HFFc6 (cell line): Measurements from ENCODE around the gene UBE2K. TPM values are rescaled to one million over a fixed set of nuclear protein-coding genes. Genes with fewer than 3 reads are reported as not detected.
A peak's percentile ranks its signal among the peaks of the same experiment; 100 is the strongest.
"Not testable (repeated sequence)": the region's sequence is repeated elsewhere in the genome, so short reads cannot be mapped to it uniquely, and the experiment has no call there.

Source experiments
- DNase-seq: peaks from one replicate; pipeline ENCODE4 v3.0.0-alpha.2; 2018
- H3K27ac Mint-ChIP-seq: 2 replicates; pipeline ENCODE4 v1.8.0; 2020; ENCODE audit warnings: mild to moderate bottlenecking, mixed read lengths
- H3K27me3 Mint-ChIP-seq: 2 replicates; pipeline ENCODE4 v1.8.0; 2021; ENCODE audit warnings: mild to moderate bottlenecking, moderate library complexity, mixed read lengths; ENCODE audit not compliant: insufficient read depth
- H3K36me3 Mint-ChIP-seq: 2 replicates; pipeline ENCODE4 v1.8.0; 2021; ENCODE audit warnings: low read depth, mixed read lengths
- H3K4me1 Mint-ChIP-seq: 2 replicates; pipeline ENCODE4 v1.8.0; 2020; ENCODE audit warnings: low read depth, mixed read lengths
- H3K4me3 Mint-ChIP-seq: 2 replicates; pipeline ENCODE4 v1.8.0; 2020; ENCODE audit warnings: mild to moderate bottlenecking, moderate library complexity, mixed read lengths
- H3K9me3 Mint-ChIP-seq: 2 replicates; pipeline ENCODE4 v1.8.0; 2020; ENCODE audit warnings: mild to moderate bottlenecking, mixed read lengths
- total RNA-seq, 6 experiments: library from RNA; stranded (reverse); fragmentation: NEBNext Ultra II Directional; extraction: Animal tissue kit (Norgen Biotek cat#: 25700); gene quantifications; 2 replicates in 1 of 6; 3 replicates in 5 of 6; pipeline ENCODE4 v1.2.3, GENCODE V29; 2021
- TF ChIP-seq, protein P1 (sequence below): fragments of 200-600 bp; sonication (generic); IDR thresholded peaks from 2 replicates; pipeline ENCODE4 v1.5.0; 2021; ENCODE audit warnings: antibody characterized with exemption, mild to moderate bottlenecking

The UBE2K gene
- total RNA-seq, 6 experiments from 2014 or later, result 84.8 to 104 (median 90.6) TPM

DNA sequence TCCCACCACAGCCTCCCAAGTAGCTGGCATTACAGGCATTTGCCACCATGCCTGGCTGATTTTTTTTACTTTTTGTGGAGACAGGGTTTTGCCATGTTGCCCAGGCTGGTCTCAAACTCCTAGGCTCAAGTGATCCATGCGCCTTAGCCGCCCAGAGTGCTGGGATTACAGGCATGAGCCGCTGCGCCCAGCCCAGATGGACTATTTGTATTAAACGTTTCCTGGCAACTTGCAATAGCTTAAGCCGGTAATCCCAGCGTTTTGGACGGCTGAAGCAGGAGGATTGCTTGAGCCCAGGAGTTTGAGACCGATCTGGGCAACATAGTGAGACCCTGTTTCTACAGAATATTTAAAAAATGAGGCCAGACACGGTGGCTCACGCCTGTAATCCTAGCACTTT, 18.4 kb downstream of the UBE2K start:
- peaks cover 26% of the 10 kb centered on the region for H3K36me3 Mint-ChIP-seq
- H3K27ac Mint-ChIP-seq, result no peak overlapping the region
- no peak overlapping the region for H3K4me3 Mint-ChIP-seq
- H3K27me3 Mint-ChIP-seq, result no peaks in the 10 kb centered on the region; the same call in 1 of the 2 replicates
- DNase-seq, result no peak
- H3K4me1 Mint-ChIP-seq, result peaks cover 41% of the 10 kb centered on the region
- TF ChIP-seq, protein P1, sequence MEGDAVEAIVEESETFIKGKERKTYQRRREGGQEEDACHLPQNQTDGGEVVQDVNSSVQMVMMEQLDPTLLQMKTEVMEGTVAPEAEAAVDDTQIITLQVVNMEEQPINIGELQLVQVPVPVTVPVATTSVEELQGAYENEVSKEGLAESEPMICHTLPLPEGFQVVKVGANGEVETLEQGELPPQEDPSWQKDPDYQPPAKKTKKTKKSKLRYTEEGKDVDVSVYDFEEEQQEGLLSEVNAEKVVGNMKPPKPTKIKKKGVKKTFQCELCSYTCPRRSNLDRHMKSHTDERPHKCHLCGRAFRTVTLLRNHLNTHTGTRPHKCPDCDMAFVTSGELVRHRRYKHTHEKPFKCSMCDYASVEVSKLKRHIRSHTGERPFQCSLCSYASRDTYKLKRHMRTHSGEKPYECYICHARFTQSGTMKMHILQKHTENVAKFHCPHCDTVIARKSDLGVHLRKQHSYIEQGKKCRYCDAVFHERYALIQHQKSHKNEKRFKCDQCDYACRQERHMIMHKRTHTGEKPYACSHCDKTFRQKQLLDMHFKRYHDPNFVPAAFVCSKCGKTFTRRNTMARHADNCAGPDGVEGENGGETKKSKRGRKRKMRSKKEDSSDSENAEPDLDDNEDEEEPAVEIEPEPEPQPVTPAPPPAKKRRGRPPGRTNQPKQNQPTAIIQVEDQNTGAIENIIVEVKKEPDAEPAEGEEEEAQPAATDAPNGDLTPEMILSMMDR, result no peak
- no peaks in the 10 kb centered on the region for H3K9me3 Mint-ChIP-seq

DNA sequence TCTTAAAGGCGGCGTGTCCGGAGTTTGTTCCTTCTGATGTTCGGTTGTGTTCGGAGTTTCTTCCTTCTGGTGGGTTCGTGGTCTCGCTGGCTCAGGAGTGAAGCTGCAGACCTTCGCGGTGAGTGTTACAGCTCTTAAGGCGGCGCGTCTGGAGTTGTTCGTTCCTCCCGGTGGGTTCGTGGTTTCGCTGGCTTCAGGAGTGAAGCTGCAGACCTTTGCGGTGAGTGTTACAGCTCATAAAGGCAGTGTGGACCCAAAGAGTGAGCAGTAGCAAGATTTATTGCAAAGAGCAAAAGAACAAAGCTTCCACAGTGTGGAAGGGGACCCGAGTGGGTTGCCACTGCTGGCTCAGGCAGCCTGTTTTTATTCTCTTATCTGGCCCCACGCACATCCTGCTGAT, 19.8 kb downstream of the UBE2K start:
- not testable (repeated sequence) for DNase-seq, H3K9me3 Mint-ChIP-seq, H3K4me3 Mint-ChIP-seq, H3K27ac Mint-ChIP-seq, H3K27me3 Mint-ChIP-seq
- Mint-ChIP-seq H3K36me3 (peaks cover 22% of the 10 kb centered on the region), H3K4me1 (peaks cover 41% of the 10 kb centered on the region)

DNA sequence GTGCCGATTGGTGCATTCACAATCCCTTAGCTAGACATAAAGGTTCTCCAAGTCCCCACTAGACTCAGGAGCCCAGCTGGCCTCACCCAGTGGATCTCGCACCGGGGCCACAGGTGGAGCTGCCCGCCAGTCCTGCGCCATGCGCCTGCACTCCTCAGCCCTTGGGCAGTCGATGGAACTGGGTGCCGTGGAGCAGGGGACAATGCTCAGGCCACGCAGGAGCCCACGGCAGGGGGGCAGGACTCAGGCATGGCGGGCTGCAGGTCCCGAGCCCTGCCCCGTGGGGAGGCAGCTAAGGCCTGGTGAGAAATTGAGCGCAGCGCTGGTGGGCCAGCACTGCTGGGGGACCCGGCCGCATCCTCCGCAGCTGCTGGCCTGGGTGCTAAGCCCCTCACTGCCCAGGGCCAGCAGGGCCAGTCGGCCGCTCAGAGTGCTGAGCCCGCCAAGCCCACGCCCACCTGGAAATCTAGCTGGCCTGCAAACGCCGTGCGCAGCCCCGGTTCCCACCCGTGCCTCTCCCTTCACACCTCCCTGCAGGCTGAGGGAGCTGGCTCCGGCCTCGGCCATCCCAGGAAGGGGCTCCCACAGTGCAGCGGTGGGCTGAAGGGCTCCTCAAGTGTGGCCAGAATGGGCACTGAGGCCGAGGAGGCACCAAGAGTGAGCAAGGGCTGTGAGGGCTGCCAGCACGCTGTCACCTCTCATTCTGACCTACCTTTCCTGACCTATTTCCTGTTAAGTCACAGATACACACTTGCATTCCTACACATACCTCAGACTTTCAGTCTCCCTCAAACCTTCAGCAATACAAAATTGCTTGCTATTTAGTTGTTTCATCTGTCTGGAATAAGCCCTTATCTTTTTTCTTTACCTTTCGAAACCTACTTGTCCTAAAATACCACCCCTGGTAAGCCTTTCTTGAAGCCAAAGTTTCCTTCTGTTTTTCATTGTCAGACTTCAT, 20.7 kb downstream of the UBE2K start:
- no peak for DNase-seq
- no peaks in the 10 kb centered on the region for H3K9me3 Mint-ChIP-seq
- TF ChIP-seq, protein P1, result no peak
- H3K27ac Mint-ChIP-seq, result peak overlapping the region; percentile 52; the same call in 1 of the 2 replicates
- H3K4me3 Mint-ChIP-seq, result no peak overlapping the region
- no peaks in the 10 kb centered on the region; the same call in 1 of the 2 replicates for H3K27me3 Mint-ChIP-seq
- H3K36me3 Mint-ChIP-seq, result peaks cover 21% of the 10 kb centered on the region
- H3K4me1 Mint-ChIP-seq, result peaks cover 37% of the 10 kb centered on the region

DNA sequence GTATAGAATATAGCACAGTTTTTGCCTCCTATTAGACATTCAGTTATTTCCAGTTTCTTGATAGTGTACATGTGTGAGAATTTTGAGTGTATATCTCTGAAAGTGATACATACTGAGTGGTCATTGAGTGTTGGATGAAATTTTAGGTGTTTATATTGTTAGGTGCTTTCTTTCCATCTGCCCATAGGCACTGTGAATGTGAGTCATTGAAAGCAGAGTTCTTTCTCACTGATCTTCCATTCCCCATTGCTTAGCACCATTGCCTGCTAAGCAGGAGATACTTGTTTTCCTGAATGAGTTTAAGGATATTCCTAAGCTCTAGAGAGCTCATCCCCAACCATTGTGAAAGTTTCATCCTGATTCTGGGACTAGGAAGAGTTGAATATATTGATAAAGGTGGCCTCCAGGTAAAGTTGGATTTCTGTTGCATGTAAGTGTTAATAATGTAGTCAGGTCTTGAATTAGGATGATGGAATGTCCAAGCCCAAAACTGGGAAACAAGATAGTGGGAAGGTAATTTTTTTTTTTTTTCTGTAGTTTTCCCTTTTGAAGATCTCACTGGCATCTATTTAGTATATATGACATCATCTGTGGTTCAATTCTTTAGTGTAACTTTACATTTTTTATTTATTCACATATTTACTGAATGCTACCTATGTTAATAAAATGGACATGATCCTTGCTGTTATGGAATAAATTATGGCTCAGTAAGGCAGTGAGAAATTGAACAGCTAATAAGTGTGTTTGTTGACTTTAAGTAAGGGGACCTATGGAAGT, 22.1 kb downstream of the UBE2K start:
- peak overlapping the region; percentile 52 for H3K27ac Mint-ChIP-seq
- H3K4me3 Mint-ChIP-seq, result no peak overlapping the region
- peaks cover 16% of the 10 kb centered on the region for H3K36me3 Mint-ChIP-seq
- TF ChIP-seq, protein P1, result no peak
- H3K4me1 Mint-ChIP-seq, result peaks cover 31% of the 10 kb centered on the region
- H3K9me3 Mint-ChIP-seq, result no peaks in the 10 kb centered on the region
- H3K27me3 Mint-ChIP-seq, result no peaks in the 10 kb centered on the region; the same call in 1 of the 2 replicates
- no peak for DNase-seq

DNA sequence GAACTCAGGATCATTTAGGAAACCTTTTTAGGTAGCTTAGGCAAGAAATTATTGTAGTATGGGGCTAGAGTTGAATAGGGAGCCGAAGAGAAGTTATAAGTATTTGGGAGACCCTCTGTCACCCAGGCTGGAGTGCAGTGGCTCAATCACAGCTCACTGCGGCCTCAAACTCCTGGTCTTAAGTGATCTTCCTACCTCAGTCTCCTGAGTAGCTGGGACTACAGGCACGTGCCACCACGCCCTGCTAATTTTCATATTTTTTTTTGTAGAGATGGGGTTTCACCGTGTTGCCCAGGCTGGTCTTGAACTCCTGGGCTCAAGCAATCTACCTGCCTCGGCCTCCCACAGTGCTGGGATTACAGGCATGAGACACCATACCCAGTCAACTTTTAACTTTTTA, 23.3 kb downstream of the UBE2K start:
- Mint-ChIP-seq H3K4me1 (peaks cover 24% of the 10 kb centered on the region), H3K27ac (0 out of 2 replicates have a peak overlapping the region, but pooled peaks have one; percentile 2)
- H3K36me3 Mint-ChIP-seq, H3K9me3 Mint-ChIP-seq, DNase-seq, H3K27me3 Mint-ChIP-seq, H3K4me3 Mint-ChIP-seq: not testable (repeated sequence)

DNA sequence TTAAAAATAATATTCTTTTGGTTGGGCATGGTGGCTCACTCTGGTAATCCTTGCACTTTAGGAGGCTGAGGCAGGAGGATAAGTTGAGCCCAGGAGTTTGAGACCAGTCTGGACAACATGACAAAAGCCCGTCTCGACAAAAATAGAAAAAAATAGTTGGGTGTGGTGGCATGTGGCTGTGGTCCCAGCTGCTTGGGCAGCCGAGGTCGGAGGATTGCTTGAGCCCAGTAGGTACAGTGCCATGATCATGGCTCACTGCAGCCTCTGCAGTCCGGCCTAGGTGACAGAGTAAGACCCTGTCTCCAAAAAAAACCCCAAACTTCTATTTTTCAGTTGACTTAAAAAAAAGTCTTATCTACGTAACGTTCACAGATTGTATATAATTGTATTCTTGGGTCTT, 23.9 kb downstream of the UBE2K start:
- H3K4me3 Mint-ChIP-seq, result no peak overlapping the region
- peaks cover 8% of the 10 kb centered on the region for H3K36me3 Mint-ChIP-seq
- TF ChIP-seq, protein P1, result no peak
- DNase-seq, result no peak
- no peaks in the 10 kb centered on the region for H3K9me3 Mint-ChIP-seq
- H3K27me3 Mint-ChIP-seq, result no peaks in the 10 kb centered on the region; the same call in 1 of the 2 replicates
- no peak overlapping the region for H3K27ac Mint-ChIP-seq
- H3K4me1 Mint-ChIP-seq, result peaks cover 25% of the 10 kb centered on the region
